IPS-11a (cell line): ENCODE results near the gene CC2D2A.

ENCODE experiments used
- H3K4me3 ChIP-seq: one replicate; pipeline ENCODE4 v1.5.1; 2013; ENCODE audit warnings: low read depth, low read length, control low read depth

CC2D2A gene

DNA sequence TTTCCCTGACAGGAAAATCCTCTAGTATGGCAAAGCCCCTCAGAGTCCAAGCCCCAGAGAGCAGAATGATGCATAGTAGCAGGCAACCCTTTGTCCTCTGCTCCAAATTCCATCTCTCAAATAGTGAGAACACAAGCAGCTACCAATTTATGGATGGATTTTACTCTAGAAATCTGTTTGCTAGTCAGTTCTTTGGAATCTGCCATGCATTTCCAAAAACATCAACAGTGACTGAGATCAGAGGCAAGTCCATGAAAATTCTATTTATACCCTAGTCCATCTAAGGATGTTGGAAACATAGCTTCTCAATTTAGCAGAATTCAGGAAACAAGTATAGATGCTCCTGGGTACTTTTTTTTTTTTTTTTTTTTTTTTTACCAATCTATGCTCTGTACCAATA lies 10.0 kb upstream of the CC2D2A start:
- no peak overlapping the region for H3K4me3 ChIP-seq

DNA sequence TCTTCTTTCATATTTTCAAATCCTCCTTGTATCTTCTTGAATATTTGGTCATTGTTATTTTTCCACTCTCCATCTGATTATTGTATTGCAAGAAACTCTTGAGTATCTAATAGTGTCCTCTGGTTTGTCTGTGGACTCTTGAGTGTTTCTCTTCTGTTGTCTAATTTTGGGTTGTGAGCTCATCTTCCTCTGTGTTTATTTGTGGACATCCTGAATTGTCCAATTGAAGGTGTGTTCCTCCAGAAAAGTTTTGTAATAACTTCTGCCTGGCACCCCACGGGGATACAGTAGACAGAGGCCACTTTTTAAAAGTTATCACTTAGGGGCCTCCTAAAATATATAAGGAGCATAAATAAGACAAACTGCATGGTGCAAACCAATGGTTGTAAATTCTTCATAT lies 3.1 kb upstream of the CC2D2A start:
- no peak overlapping the region for H3K4me3 ChIP-seq

DNA sequence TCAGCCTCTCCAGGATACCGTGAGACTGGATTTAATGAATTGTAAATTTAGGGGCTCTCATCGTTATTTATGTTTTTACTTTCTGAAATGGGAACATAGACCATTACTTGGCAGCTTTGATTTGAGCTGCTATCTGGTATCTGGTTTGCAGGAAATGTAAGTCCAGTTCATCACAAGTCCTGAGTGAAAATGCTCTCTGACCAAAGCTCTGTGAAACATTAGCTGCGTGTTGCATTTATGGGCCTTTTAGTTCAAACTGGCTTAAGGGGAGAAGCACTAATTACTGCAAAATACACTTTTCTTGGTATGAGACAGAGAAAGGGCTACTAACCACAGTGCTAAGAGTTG lies 420 bp downstream of the CC2D2A start:
- peak overlapping the region; percentile 28 for H3K4me3 ChIP-seq

DNA sequence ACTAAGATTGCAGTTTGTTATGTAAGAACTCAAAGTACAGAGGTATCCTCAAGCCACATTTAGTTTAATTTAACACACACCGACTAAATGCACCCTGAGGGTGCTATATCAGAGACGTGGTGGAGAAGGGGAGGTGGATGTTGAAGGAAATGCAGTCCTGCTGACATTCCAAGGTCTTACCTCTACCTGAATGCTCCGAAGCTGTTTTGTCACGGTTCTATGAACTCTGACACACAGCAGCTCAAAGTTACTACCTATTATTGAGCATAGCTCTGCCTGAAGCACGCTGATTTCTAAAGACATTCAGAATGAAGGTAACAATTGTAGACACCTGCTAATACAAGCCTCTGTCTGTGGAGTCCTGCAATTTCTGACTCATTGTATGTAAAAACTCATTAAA lies 6.7 kb downstream of the CC2D2A start:
- no peak overlapping the region for H3K4me3 ChIP-seq

DNA sequence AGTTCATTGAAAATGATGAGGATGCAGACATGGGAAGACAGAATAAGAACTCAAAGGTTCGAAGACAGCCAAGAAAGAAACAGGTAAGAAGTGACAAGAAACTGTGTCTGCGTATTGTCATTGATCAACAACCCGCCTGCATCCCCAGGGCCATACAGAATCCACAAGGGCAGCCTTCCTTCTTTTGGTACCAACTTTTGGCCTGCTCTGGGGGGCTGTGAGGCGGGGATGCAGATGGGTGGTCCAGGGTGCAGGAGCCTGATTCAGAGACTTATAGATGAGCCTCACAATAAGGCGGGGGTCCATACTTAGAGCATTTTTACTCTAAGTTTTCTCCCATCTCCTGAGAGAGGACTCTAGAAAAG lies 9.0 kb downstream of the CC2D2A start:
- no peak overlapping the region for H3K4me3 ChIP-seq

DNA sequence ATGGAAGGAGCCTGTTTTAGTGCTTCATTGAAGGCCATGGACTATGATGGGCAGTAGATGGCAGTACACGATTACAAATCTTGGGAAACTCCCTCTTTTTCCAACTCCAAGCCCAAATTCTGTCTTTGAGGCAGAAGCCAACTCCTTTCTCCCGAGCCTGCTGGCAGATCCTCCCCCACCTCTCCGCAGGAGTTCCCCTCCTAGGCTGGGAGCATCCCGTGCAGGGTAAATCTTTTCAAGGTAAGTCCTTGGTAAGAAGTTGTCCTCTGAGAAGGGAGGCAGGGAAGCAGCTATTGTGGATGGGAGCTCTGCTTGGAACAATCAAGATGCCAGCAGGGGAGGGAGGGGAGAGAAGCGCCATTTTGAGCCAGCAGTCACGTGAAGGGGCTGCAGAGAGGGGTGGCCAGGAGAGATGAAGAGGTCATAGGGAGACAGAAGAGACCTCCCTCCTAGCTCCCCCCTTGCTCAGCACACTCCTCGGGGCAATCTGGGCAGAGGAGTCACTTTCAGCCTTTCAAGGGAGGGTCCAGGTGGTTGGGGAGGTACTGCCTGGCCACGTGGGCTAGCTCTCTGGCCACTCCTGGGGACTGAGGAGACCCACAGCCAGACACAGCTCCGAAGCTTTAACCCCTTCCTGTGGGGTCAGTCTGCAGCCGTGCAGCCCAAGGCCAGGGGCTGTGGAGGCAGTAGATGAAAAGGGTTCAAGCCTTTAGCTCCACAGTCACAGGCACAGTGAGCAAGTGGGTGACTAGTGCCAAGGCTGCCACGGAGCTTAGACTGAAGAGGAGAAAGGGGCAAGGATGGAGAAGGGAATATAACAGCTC lies 9.6 kb downstream of the CC2D2A start:
- peak overlapping the region; percentile 55 for H3K4me3 ChIP-seq

DNA sequence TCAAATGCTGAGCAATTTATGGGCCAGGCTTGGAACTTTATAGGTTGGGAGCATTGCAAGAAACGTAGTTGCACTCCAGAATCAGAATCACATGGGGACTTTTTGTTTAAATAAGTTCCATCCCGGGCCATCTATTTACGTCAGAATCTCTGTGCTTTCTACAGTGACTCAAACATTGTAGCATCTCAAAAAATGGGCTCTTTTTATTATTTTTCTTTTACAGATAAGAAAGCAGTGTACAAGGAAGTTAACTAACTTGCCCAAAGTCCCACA lies 10.2 kb downstream of the CC2D2A start:
- no peak overlapping the region for H3K4me3 ChIP-seq

DNA sequence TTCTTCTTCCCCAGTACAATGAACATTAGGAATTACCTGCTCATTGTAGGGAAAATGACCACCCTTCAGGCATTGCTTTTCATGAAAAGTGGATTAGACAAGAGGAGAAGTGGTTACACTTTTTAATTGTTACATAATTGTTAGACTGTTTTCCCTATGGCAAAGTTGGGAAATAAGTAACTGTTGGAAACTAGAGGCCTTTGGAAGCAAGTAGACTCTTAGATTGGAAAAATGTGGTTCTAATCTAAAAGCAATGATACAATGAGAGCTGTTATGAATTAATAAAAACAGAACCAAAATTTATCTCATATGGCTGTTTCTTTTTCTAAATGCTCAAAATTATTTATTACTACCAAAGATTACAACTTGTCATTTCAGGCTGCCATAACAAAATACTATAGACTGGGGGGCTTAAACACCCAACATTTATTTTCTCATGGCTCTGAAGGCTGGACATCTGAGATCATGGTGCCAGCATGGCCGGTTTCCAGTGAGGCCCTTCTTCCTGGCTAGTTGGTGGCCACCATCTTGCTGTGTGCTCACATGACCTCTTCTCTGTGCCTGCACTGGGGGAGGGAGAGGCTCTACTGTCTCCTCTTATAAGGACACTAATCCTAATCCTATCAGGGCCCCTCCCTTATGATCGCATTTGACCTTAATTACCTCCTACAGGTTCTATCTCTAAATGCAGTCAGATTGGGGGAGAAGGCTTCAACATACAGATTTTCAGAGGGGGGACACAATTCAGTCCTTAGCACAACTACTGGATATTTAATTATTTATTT lies 12.5 kb downstream of the CC2D2A start:
- H3K4me3 ChIP-seq, result no peak overlapping the region

DNA sequence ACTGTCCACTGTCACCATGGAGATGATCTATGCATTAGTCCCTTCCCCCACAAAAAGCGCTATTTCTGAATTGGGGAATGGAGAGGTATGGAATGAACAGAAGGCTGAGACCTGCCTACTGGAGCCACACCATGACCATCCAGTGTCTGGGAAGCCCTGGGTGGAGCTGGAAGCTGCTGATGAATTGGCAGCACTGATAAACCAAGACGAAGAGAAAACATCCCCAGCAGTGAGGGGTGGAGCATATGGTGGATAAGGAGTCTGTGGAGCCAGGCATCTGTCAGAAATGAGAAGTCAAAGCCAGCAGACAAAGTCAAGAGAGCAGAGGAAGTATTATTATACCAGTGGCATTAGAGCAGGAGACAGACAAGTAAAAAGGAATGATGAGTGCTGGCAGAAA lies 13.2 kb downstream of the CC2D2A start:
- no peak overlapping the region for H3K4me3 ChIP-seq

DNA sequence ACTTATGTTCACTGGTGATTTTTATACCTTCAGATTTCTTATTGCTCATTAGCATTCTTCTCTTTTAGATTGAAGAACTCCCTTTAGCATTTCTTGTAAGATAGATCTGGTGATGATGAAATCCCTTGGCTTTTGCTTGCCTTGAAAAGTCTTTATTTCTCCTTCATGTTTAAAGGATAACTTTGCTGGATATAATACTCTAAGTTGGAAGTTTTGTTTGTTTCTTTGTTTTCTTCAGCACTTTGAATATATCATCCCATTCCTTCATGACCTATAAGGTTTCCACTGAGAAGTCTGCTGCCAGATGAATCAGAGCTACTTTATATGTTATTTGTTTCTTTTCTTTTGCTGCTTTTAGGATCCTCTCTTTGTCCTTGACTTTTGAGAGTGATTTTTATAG lies 18.5 kb downstream of the CC2D2A start:
- H3K4me3 ChIP-seq, result no peak overlapping the region

DNA sequence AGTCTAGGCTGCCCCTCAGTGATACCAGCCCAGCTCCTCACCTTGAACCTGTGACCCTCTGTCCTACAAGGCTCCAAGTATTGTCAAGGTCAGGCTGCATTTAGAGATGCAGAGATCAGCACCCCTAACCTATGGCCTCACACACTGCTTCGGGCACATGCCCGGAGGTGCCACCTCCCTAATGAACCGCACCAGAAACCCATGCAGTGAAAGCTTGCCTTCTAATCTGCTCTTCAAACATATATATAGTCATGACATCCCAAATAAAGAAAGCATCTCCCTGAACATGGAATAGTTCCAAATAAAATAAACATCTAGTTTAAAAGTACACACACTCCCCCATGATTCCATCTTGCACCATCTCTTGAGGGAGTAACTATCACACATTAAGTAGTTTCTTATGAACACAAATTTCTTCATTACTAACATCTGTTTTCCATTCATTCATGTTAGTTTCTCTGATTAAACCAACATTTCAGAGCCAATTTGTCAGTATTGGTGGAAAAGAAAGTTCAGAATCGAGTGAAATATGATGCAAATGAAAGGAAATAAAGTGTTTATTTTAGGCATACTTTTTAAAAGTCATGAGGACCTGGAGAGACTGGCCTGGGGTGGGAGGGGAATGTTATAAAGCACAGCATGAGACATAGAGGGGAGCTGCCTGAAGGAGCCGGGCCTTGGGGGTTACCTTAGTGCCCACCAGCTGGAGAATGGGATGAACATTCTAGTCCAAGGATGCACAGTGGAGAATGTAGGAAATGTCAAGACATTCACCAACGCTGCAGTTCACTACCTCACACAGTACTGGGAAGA lies 19.2 kb downstream of the CC2D2A start:
- H3K4me3 ChIP-seq, result no peak overlapping the region

DNA sequence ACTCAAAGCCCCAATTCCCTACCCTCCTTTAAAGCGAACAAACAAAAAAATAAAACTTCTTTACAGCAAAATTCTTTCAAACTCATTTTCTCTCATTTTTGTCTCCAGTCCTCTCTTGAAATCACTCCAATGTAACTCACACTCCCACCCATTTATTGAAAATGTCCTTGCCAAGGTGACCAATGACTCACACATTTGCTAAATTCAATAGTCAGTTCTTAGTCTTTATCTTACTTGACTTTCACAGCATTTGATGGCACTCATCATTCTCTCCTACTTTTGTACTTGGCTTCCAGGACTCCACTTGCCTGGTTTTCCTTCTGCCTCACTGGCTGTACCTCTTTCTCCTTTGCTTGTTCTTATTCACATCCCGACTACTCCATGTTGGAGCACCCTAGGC lies 19.9 kb downstream of the CC2D2A start:
- H3K4me3 ChIP-seq, result no peak overlapping the region

DNA sequence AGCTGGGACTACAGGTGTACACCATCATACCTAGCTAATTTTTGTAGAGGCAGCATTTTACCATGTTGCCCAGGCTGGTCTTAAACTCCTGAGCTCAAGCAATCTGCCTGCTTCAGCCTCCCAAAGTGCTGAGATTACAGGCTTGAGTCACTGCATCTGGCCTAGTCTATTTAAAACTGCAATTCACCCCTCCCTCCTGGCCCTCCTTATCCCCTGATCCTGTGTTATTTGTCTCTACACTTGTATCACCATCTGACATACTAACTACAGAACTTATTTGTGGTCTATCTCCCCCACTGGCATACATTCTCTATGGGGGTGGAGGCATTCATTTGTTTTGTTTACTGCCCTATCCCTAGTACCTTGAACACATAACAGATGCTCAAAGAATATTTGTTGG lies 23.7 kb downstream of the CC2D2A start:
- no peak overlapping the region for H3K4me3 ChIP-seq

DNA sequence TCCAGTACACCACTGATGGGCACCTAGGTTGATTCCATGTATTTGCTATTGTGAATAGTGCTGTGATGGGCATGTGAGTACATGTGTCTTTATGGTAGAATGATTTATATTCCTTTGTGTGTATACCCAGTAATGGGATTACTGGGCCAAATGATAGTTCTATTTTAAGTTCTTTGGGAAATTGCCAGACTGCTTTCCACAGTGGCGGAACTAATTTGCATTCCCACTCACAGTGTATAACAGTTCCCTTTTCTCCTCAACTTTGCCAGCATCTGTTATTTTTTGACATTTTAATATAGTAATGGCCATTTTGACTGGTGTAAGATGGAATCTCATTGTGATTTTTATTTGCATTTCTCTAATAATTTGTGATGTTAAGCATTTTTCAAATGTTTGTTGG lies 25.9 kb downstream of the CC2D2A start:
- H3K4me3 ChIP-seq, result no peak overlapping the region

DNA sequence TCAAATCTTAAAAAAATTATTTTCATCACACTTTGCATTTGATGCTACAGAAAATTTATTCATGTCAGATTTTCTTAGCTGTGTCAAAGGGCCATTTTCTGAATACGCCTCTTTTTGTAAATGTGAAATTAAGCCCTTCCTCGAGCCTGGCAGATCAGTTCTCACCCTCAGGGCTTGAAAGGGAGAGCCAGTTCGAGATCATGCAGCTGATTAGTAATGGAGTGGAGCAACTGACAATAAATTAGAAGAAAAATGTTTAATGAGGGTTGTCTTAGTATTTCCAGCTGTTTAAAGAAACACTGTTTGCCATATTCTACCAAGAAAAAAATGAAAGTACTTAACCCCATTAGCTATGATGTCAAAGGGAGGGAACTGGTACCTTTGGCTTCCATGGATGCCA lies 28.7 kb downstream of the CC2D2A start:
- H3K4me3 ChIP-seq, result no peak overlapping the region

DNA sequence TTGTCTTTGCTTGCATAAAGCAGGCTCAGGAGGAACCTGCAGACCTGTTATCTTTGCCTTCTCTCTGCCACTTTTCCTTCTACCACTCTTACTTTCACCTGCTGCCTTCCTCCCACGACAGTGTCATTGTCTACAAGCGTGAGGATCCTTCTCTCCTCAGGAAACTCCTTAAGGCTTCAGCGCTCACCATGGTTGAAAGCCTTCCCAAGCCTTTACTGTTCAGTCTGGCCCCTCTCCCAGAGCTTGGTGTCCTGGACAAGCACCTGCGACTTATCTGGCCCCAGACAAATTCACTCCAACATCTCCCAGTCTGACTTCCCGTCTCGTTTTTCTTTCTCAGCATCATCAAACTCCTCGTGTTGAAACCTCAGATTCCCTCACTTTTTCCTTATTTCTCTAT lies 31.0 kb downstream of the CC2D2A start:
- H3K4me3 ChIP-seq, result no peak overlapping the region

DNA sequence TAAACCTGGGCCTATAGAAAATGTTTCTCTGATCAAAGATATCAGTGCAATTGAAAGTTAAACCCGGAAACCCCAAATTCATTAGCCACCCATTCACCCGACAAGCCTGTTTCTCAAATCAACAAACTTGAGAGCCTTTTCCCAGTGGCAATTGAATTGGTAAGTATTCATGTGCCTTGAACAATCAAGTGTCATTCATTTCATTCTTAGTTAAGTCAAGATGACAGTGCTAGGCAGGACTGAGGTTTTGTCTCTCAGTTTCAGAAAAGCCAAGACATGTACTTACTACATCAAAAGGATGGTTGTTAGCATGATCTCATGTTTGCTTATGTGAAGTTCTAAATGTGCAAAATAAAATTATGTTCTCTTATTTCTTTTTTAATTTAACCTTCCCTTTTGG lies 32.3 kb downstream of the CC2D2A start:
- no peak overlapping the region for H3K4me3 ChIP-seq

DNA sequence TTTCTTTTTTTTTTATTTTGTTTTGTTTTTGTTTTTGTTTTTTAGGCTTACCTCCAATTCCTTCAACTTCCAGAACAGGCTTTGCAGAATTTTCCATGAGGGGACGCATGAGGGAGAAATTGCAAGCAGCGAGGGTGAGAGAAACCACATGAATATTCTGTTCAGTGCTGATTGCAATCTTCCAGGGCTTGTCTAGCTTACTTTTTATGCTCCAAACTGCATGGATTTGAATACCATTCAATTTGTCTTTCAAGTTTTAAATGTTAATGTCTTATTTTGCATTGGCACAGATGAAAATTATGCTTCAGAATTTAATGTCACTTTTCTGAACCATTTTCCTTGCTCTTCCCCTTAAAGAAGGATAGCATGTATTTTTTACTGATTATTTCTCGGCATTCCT lies 32.7 kb downstream of the CC2D2A start:
- no peak overlapping the region for H3K4me3 ChIP-seq

DNA sequence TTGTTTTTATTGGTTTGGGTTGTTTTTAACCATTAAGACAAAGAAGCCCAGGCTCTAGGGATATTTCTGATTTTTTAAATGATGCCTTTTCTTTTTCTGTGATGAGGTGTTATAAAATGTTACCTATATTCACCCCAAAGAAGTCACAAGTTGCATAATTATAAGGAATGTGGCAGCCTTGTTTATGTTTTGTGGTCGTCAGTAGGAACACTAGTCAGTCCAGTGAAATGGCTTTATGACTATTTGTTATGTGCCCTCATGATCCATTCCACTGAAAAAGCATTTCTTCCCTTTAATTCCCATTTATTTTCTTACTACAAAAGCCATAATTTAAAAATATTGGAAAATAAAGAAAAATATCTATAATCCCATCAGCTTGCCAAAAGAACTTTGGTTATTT lies 34.4 kb downstream of the CC2D2A start:
- H3K4me3 ChIP-seq, result no peak overlapping the region

DNA sequence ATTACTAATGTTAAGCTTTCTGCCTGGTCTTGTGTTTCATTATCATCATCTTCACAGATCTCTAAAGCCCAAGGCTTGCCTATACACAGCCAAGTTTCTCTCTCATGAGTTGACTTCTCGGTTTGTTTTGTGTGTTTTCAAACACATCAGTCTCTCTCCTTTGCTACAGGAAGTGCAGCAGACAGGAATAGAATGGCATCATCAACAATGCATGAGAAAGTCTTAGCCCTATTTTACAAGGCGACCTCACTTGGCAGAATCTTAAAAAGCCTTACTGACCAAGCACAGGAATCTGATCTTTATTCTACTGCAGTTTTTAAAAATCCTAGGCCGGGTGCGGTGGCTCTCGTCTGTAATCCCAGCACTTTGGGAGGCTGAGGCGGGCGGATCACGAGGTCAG lies 36.8 kb downstream of the CC2D2A start:
- H3K4me3 ChIP-seq, result no peak overlapping the region

DNA sequence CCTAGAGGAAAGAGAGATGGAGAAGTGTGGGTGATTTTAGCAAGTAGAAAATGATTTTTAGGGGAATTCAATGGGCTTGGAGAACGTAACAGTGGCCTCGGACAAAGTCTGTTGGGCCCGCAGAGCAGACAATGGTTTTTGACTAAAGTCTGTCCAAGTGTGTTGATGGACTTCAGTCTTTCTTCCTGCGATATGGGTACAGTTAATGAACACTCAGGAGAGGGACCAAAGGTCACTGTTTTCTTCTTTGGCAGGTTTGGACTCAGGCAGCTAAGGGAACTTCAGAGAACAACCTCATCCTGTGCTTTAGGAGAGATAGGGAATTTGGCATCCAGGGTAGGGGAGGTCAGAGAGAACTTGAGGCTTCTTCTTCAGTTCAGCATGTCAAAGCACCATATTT lies 38.0 kb downstream of the CC2D2A start:
- no peak overlapping the region for H3K4me3 ChIP-seq

DNA sequence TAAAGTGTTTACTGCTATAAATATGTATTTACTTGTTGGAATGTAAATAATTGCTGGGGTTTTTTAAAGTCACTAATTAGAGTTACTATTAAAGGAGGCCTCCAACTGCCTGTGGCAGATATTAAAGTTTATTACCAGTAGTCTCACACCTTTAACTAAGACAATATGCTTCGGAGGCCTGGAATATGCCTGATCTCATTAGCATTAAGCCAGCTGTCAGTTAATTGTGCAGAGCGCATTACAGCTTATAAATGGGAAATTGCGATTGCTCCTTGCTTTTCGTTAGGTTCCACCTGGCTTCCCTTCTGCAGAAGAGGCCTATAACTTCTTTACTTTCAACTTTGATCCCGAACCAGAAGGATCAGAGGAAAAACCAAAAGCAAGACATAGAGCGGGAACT lies 41.3 kb downstream of the CC2D2A start:
- no peak overlapping the region for H3K4me3 ChIP-seq
